ENCODE results near the gene WIPF1.

DNA sequence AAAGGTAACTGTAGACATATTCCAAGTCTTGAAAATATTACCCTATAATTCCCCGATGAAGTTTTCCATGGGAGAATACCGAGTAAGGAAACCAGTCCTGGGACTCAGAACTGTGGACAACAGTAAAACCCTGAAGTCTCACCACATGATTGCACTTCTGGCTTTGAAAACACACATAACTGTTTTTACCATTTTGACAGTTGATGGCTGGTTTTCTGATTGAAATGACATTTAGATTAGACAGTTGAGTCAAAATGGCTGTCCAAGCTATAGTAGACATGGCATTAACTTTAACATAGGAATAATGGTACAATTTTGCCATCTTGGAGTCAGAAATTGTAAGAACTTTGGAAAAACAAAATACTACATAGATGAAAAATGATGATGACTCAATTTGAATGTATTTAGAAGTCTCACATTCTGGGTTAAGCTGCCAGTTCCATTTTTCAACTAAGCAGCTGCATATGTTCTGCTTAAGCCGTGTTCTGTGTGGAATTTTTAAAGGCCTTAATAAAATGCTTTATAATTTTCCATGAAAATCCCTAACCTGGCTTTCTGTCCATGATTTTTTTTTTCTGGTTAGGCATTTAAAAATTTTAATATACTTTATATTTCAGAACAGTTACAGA lies 38.3 kb upstream of the WIPF1 start:
- no peak for TF ChIP-seq POLR2A (IDR thresholded peaks at IDR 0.05; ENCODE audit: low read depth)
- no peak for TF ChIP-seq EP300 (IDR thresholded peaks at IDR 0.05)
- TF ChIP-seq CTCF (IDR thresholded peaks at IDR 0.05) = no peak
- no peak for TF ChIP-seq POLR2AphosphoS5 (IDR thresholded peaks at IDR 0.05)

Data from esophagus muscularis mucosa (tissue), 4 donors.